ENCODE results near the gene RBPJ. TPM values are rescaled to one million over a fixed set of nuclear protein-coding genes. Genes with fewer than 3 reads are reported as not detected.

The RBPJ gene
- polyA plus RNA-seq, 5 donors, result 68.4 to 137 (median 100) TPM

GRCh38 chr4:26418107-26418506, 97.3 kb downstream of the RBPJ start:
- no peak for DNase-seq

DNA sequence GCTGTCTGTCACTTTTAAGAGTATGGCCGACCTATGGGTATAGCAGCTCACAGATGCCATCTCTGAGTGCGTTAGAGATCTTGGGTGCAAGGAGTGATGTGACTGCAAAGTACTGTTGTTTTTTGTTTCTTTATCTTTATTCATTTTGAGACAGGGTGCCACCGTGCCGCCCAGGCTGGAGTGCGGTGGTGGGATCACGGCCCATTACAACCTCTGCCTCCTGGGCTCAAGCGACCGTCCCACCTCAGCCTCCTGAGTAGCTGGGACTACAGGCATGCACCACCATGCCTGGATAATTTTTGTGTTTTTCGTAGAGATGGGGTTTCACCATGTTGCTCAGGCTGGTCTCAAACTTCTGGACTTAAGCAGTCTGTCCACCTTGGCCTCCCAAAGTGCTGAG, 98.0 kb downstream of the RBPJ start:
- DNase-seq, result no peak

DNA sequence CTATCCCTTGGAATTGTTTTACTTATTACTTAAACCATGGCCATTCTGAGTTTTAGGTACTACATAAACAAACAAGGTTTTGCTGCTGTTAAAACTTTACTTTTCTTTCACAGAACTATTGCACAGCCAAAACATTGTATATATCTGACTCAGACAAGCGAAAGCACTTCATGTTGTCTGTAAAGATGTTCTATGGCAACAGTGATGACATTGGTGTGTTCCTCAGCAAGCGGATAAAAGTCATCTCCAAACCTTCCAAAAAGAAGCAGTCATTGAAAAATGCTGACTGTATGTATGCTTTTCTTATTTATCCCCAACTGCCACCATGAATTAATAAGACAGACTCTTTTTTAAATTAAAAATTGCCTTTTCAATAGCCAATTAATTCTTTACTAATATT, 99.6 kb downstream of the RBPJ start:
- no peak for DNase-seq

- no peak for DNase-seq
Observed at GRCh38 chr4:26420913-26421312, 100.1 kb downstream of the RBPJ start.

GRCh38 chr4:26424153-26424552, 103.3 kb downstream of the RBPJ start:
- no peak for DNase-seq

DNA sequence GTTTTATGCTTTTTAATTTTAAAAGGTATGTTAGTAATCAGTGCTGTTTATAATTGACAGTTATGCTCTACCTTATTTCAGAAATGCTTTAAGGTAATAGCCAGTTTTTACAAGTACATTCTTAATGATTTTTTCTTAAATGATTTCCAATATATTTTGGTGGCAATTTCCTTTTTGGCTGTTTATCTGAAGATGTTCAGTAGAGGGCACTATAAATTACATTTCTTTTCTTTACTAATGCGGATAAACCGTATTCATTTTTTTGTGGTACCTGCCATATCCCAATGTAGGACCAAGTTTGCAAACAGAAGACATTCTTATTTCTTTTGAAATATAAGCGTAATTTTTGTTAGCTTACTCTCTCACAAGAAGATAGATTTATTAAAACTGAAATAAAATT, 104.0 kb downstream of the RBPJ start:
- DNase-seq, result no peak

DNA sequence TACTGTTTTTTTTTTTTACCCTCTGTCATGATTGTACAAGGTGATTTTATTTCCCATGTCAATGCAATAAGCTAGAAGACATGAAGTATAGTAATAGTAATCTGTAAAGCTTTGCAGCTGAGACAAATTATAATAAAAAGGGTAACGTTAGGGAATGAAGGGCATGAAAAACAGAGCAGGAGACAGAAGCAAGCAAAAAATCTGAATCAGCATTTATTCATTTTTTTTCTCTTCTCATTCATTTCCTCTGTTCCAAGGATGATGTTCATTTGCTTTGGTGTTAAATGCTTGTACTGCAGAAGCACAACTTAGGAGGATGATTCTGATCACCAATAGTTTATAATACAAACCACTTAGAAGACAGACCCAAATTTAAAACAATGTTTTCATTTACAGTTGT, 105.1 kb downstream of the RBPJ start:
- DNase-seq, result no peak

DNA sequence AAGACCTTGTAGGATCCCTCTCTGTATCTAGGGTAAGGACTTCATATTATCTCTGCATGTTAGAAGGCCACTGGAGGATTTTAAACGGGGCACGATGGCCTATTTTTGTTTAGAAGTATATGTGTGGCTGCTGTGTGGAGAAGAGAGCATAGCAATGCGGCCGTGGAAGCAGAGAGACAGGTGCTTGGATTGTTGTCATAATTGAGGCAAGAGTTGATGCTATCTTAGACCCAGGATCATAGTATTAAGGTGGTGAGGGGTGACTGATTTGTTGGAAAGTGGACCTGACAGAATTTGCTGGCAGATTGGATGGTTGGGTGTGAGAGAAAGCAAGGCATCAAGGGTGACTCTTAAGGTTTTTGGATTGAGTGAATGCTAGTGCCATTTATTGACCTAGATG, 106.1 kb downstream of the RBPJ start:
- DNase-seq, result no peak

GRCh38 chr4:26429910-26430309, 109.1 kb downstream of the RBPJ start:
- DNase-seq, result peak in 1 of 2 donors; percentile 56

DNA sequence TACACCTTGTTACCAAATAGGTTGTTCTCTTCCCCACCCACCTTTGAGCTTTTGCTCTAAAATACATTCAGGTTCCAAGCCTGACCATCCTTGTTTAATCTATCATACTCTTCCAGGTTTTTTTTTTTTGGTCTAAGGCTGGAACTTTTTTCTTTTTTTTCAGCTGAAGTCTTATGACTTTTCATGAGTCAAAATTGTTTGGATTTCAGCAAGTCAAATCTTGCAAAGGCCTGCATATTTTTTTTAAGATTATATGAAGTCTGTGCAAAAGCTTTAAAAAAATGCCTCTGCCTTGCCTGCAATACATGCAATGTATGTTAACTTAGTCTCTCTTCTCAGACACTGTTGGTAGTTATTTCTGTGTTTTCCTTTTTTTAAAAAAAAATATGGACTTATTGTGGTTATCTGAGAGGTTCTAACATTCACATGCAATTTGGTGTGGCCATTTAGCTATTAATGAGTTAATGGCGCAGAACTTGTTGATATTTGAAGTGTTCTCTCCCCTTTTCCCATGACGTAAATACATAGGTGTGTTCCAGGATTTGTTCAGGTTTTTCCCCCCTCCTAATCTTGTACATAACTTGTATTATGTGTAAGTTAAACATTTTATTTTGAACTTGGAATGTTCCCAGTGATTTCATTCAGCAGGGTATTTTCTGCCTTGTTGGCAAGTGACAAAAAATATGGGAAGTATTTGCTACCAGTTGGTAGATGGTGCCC, 110.8 kb downstream of the RBPJ start:
- no peak for DNase-seq

- DNase-seq, result no peak
Observed at GRCh38 chr4:26432419-26432818, 111.6 kb downstream of the RBPJ start.

DNA sequence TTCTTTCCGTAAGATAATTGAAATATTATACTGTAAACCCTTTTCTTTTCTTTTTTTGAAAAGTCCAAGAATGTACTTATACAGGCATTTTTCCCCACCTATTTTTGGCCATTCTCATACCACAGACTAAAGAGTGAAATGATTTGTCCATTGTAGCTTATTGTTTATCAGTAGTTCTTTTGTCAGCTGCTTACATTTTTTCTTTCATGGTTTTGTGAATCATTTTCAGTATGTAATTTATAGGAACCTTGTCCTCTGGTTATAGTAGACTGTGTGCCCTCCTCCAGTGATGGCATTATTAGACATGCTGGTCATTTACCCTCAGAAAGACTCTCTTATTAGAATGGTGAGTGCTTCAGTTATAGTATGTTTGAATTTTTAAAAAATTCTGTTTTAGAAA, 112.7 kb downstream of the RBPJ start:
- DNase-seq, result no peak

DNA sequence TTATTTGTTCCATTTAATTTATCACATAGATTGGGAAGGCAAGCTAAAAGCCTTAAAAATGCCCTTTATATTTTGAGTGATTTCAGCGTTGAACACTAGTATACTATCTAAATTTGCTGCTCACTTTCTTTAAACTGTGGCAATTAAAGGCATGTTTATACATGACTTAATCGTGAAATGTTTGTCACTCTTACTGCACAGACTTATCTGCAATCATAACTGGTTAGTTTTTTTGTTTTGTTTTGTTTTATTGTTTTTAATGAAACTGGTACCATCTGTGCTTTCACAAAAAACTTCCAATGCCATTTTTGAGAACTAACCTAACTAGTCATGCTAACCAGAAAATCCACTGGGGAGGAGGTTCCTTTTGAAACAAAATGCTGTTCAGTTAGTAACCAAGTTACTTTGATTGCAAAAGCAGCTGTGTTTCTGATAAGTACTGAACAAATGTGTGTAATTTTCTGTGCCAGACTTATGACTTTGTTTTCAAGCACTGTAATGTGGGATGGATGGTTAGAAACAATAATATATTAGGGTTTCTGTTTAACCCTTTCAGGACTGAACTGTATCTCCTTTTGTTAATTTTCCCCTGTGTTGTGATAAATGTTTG, 113.3 kb downstream of the RBPJ start:
- no peak for DNase-seq

GRCh38 chr4:26441102-26441501, 120.3 kb downstream of the RBPJ start:
- no peak for DNase-seq

GRCh38 chr4:26441771-26442170, 121.0 kb downstream of the RBPJ start:
- no peak for DNase-seq

DNA sequence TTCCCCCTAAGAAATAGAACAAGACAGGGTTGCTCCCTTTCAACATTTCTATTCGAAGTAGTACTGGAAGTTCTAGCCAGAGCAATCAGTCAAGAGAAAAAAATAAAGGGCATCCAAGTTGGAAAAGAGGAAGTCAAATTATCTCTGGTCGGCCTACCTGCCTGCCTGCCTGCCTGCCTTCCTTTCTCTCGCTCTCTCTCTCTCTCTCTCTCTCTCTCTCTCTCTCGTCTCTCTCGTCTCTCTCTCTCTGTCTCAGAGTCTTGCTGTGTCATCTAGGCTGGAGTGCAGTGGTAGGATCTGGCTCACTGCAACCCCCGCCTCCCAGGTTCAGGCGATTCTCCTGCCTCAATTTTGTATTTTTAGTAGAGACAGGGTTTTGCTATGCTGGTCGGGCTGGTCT, 126.6 kb downstream of the RBPJ start:
- DNase-seq, result no peak

- DNase-seq, result no peak
Observed at GRCh38 chr4:26450418-26450817, 129.6 kb downstream of the RBPJ start.

GRCh38 chr4:26451597-26451996, 130.8 kb downstream of the RBPJ start:
- no peak for DNase-seq

- DNase-seq, result no peak
Observed at GRCh38 chr4:26452565-26453531, 132.0 kb downstream of the RBPJ start.

- no peak for DNase-seq
Observed at GRCh38 chr4:26454961-26455360, 134.1 kb downstream of the RBPJ start.

GRCh38 chr4:26455571-26455970, 134.8 kb downstream of the RBPJ start:
- DNase-seq, result no peak

GRCh38 chr4:26457412-26457811, 136.6 kb downstream of the RBPJ start:
- no peak for DNase-seq

DNA sequence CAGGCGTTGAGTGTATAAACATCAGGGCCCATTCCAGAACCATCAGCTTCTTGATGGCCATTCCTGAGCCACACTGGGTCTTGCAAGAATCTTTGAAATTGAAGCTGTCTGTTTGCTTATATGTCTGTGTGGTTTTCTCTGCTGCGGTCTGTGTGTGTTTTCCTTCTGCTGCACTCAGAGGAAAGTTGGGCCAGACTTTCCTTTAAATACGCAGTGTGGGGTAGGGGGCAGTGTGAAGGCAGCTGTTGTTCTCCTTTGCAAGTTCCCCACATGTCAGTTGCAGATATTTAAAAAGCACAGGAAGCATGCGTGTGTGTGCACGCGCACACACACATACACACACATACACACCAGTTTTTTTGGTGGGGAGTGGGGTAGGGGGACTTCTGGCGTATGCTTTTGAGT, 137.3 kb downstream of the RBPJ start:
- DNase-seq, result peak; percentile 59 to 67
